HepG2 (cell line): Measurements from ENCODE around the gene CCDC201. TPM values are rescaled to one million over a fixed set of nuclear protein-coding genes. Genes with fewer than 3 reads are reported as not detected.

Experiments
- MTF2 ChIP-seq: sonication (generic); formaldehyde crosslinking; IDR thresholded peaks from 2 replicates; pipeline ENCODE4 v1.5.0; 2020; ENCODE audit warnings: missing genetic modification reagents, borderline replicate concordance
- RBM22 ChIP-seq: fragments of 200-400 bp; formaldehyde crosslinking; optimal IDR thresholded peaks from 2 replicates; pipeline ENCODE3; 2017; ENCODE audit warnings: mild to moderate bottlenecking, low read length, moderate library complexity
- SP1 ChIP-seq, 2 experiments: fragments of 450-650 bp in 1 of 2; sonication (generic) in 1 of 2; formaldehyde crosslinking in 1 of 2; IDR thresholded peaks; 2 replicates each; pipeline versions ENCODE4 v1.4.0 to v1.6.1; 2016 to 2020; ENCODE audit warnings: missing genetic modification reagents in 1 of 2
- ZFX ChIP-seq: sonication (generic); formaldehyde crosslinking; IDR thresholded peaks from 2 replicates; pipeline ENCODE4 v1.4.0; 2020; ENCODE audit warnings: mild to moderate bottlenecking, low read depth, missing genetic modification reagents, moderate library complexity
- ZSCAN29 ChIP-seq: sonication (generic); formaldehyde crosslinking; conservative IDR thresholded peaks from 2 replicates; pipeline ENCODE4 v1.4.0; 2020; ENCODE audit warnings: mild to moderate bottlenecking, missing genetic modification reagents
- polyA plus RNA-seq, 8 experiments: library from polyadenylated mRNA; depleted of rRNA in 3 of 8; stranded (reverse) in 7 of 8; unstranded in 1 of 8; fragments of >200 nt; fragmentation: Illumina TruSeq in 4 of 8; extraction: Trizol in 4 of 8; gene quantifications; 2 replicates each; pipeline versions ENCODE4 v1.2.1 to v1.2.3, GENCODE V29; 2011 to 2016; ENCODE audit warnings: low read depth in 4 of 8, missing spikeins in 1 of 8, mixed read lengths in 1 of 8; ENCODE audit not compliant: insufficient read depth in 1 of 8
- total RNA-seq, 5 experiments: library from RNA; depleted of rRNA; stranded (reverse); fragments of >200 nt; fragmentation: Illumina TruSeq; extraction: Trizol; gene quantifications; 2 replicates each; pipeline ENCODE4 v1.2.3, GENCODE V29; 2016; ENCODE audit warnings: low read depth in 1 of 5
- TF ChIP-seq, protein P1 (sequence below): sonication (generic); formaldehyde crosslinking; IDR thresholded peaks from 2 replicates; pipeline ENCODE4 v1.4.0; 2020; ENCODE audit warnings: missing genetic modification reagents, mild to moderate bottlenecking, borderline replicate concordance
- TF ChIP-seq, protein P2 (sequence below), 2 experiments: sonication (generic) in 1 of 2; formaldehyde crosslinking in 1 of 2; IDR thresholded peaks; 2 replicates each; pipeline versions ENCODE4 v1.5.1 to v1.6.1; 2011 to 2020; ENCODE audit warnings: borderline replicate concordance in 1 of 2, low read depth in 1 of 2, low read length in 1 of 2, mild to moderate bottlenecking in 1 of 2, missing genetic modification reagents in 1 of 2, moderate library complexity in 1 of 2
- TF ChIP-seq, protein P3 (sequence below): sonication (generic); formaldehyde crosslinking; IDR thresholded peaks from 2 replicates; pipeline ENCODE4 v1.4.0; 2020; ENCODE audit warnings: missing genetic modification reagents, borderline replicate concordance
- TF ChIP-seq, protein P4 (sequence below): sonication (generic); formaldehyde crosslinking; IDR thresholded peaks from 2 replicates; pipeline ENCODE4 v1.4.0; 2020; ENCODE audit warnings: missing genetic modification reagents
- TF ChIP-seq, protein P5 (sequence below): sonication (generic); formaldehyde crosslinking; IDR thresholded peaks from 2 replicates; pipeline ENCODE4 v1.4.0; 2020; ENCODE audit warnings: missing genetic modification reagents
- TF ChIP-seq, protein P6 (sequence below): sonication (generic); formaldehyde crosslinking; IDR thresholded peaks from 2 replicates; pipeline ENCODE4 v1.5.1; 2020; ENCODE audit warnings: missing genetic modification reagents, mild to moderate bottlenecking, borderline replicate concordance

CCDC201 gene
- total and polyA plus RNA-seq, 2 of the 13 experiments (the other 11 are each of a cell fraction or from before 2014, with no cell fraction given), result 0.92 TPM; not detected in 1

DNA sequence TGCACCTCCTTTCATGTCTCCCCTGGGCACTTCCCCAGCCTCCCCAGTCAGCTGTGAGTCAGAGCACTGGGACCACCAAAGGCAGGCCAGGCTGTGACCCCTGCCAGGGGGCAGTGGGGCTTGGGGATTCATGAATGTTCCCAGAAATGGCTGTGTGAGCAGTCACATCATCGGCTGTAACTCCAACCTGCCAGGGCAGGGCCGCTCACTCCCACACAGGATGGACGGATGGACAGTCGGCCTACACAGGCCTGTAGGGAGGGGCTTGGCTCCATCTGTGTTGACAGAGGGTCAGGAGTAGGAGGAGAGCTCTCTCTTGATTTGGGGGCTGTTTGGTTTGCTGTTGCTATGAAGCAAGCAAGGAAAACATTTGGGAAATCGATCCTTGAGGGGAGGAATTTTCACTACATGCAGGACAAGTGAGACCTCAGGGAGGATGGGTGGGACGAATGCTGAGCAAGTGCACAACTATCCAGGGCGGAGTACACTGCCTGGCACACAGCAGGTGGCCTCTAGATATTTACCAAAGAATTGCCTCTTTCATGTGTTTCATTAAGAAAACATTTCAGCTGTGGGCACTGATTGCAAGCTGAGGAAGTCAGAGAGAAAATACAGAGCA, 12.5 kb upstream of the CCDC201 start (continued):
- TF ChIP-seq, protein P1, sequence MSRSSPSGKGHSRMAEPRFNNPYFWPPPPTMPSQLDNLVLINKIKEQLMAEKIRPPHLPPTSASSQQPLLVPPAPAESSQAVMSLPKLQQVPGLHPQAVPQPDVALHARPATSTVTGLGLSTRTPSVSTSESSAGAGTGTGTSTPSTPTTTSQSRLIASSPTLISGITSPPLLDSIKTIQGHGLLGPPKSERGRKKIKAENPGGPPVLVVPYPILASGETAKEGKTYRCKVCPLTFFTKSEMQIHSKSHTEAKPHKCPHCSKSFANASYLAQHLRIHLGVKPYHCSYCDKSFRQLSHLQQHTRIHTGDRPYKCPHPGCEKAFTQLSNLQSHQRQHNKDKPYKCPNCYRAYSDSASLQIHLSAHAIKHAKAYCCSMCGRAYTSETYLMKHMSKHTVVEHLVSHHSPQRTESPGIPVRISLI (CRISPR knock-in tag), result peak; percentile 90
- TF ChIP-seq, protein P2, sequence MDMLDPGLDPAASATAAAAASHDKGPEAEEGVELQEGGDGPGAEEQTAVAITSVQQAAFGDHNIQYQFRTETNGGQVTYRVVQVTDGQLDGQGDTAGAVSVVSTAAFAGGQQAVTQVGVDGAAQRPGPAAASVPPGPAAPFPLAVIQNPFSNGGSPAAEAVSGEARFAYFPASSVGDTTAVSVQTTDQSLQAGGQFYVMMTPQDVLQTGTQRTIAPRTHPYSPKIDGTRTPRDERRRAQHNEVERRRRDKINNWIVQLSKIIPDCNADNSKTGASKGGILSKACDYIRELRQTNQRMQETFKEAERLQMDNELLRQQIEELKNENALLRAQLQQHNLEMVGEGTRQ (IDR thresholded peaks at IDR 0.05; ENCODE audit: low read depth, low read length), result no peak
- TF ChIP-seq, protein P2 (CRISPR knock-in tag; IDR thresholded peaks at IDR 0.05; ENCODE audit: borderline replicate concordance), result no peak
- TF ChIP-seq RBM22 (no peak), ZSCAN29 (CRISPR knock-in tag) (0 out of 2 replicates have a peak, but pooled peaks have one; percentile 49), SP1 (IDR thresholded peaks at IDR 0.05) (no peak), SP1 (CRISPR knock-in tag; IDR thresholded peaks at IDR 0.05) (peak; percentile 48), ZFX (peak; percentile 98), MTF2 (CRISPR knock-in tag) (no peak)
- TF ChIP-seq, protein P3, sequence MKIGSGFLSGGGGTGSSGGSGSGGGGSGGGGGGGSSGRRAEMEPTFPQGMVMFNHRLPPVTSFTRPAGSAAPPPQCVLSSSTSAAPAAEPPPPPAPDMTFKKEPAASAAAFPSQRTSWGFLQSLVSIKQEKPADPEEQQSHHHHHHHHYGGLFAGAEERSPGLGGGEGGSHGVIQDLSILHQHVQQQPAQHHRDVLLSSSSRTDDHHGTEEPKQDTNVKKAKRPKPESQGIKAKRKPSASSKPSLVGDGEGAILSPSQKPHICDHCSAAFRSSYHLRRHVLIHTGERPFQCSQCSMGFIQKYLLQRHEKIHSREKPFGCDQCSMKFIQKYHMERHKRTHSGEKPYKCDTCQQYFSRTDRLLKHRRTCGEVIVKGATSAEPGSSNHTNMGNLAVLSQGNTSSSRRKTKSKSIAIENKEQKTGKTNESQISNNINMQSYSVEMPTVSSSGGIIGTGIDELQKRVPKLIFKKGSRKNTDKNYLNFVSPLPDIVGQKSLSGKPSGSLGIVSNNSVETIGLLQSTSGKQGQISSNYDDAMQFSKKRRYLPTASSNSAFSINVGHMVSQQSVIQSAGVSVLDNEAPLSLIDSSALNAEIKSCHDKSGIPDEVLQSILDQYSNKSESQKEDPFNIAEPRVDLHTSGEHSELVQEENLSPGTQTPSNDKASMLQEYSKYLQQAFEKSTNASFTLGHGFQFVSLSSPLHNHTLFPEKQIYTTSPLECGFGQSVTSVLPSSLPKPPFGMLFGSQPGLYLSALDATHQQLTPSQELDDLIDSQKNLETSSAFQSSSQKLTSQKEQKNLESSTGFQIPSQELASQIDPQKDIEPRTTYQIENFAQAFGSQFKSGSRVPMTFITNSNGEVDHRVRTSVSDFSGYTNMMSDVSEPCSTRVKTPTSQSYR (CRISPR knock-in tag), result peak; percentile 85; the same call in 1 of the 2 replicates
- TF ChIP-seq, protein P4, sequence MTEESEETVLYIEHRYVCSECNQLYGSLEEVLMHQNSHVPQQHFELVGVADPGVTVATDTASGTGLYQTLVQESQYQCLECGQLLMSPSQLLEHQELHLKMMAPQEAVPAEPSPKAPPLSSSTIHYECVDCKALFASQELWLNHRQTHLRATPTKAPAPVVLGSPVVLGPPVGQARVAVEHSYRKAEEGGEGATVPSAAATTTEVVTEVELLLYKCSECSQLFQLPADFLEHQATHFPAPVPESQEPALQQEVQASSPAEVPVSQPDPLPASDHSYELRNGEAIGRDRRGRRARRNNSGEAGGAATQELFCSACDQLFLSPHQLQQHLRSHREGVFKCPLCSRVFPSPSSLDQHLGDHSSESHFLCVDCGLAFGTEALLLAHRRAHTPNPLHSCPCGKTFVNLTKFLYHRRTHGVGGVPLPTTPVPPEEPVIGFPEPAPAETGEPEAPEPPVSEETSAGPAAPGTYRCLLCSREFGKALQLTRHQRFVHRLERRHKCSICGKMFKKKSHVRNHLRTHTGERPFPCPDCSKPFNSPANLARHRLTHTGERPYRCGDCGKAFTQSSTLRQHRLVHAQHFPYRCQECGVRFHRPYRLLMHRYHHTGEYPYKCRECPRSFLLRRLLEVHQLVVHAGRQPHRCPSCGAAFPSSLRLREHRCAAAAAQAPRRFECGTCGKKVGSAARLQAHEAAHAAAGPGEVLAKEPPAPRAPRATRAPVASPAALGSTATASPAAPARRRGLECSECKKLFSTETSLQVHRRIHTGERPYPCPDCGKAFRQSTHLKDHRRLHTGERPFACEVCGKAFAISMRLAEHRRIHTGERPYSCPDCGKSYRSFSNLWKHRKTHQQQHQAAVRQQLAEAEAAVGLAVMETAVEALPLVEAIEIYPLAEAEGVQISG (CRISPR knock-in tag), result peak; percentile 81
- TF ChIP-seq, protein P5, sequence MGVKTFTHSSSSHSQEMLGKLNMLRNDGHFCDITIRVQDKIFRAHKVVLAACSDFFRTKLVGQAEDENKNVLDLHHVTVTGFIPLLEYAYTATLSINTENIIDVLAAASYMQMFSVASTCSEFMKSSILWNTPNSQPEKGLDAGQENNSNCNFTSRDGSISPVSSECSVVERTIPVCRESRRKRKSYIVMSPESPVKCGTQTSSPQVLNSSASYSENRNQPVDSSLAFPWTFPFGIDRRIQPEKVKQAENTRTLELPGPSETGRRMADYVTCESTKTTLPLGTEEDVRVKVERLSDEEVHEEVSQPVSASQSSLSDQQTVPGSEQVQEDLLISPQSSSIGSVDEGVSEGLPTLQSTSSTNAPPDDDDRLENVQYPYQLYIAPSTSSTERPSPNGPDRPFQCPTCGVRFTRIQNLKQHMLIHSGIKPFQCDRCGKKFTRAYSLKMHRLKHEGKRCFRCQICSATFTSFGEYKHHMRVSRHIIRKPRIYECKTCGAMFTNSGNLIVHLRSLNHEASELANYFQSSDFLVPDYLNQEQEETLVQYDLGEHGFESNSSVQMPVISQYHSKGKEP (CRISPR knock-in tag), result no peak
- TF ChIP-seq, protein P6, sequence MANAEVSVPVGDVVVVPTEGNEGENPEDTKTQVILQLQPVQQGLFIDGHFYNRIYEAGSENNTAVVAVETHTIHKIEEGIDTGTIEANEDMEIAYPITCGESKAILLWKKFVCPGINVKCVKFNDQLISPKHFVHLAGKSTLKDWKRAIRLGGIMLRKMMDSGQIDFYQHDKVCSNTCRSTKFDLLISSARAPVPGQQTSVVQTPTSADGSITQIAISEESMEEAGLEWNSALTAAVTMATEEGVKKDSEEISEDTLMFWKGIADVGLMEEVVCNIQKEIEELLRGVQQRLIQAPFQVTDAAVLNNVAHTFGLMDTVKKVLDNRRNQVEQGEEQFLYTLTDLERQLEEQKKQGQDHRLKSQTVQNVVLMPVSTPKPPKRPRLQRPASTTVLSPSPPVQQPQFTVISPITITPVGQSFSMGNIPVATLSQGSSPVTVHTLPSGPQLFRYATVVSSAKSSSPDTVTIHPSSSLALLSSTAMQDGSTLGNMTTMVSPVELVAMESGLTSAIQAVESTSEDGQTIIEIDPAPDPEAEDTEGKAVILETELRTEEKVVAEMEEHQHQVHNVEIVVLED (CRISPR knock-in tag), result peak; percentile 65; the same call in 1 of the 2 replicates
